Body of pancreas (tissue), 4 donors: ENCODE measurements around the gene CCER1.
A peak's percentile ranks its signal among the peaks of the same experiment; 100 is the strongest.

Experiments used
- CTCF ChIP-seq, 7 experiments: fragments of 450-650 bp in 4 of 7; fragments of 200-600 bp in 3 of 7; sonication (generic) in 3 of 7; IDR thresholded peaks; one replicate each; pipeline ENCODE4 v1.5.1; 2016 to 2019; ENCODE audit warnings: antibody characterized with exemption in 7 of 7
- POLR2A ChIP-seq, 3 donors: fragments of 450-650 bp; IDR thresholded peaks; one replicate each; pipeline ENCODE4 v1.6.1; 2016; ENCODE audit warnings: antibody characterized with exemption in 3 of 3, mild to moderate bottlenecking in 2 of 3

- TF ChIP-seq CTCF (IDR thresholded peaks at IDR 0.05) (peak in 1 of 7 experiments; percentile 2), POLR2A (IDR thresholded peaks at IDR 0.05) (no peak)
Observed at GRCh38 chr12:90959032-90959431, 4.1 kb upstream of the CCER1 start.
